ENCODE measurements around the gene TMEM30A. TPM values are rescaled to one million over a fixed set of nuclear protein-coding genes. Genes with fewer than 3 reads are reported as not detected.

Gene TMEM30A
- total and polyA plus RNA-seq, 2 of the 13 experiments (the other 11 are each of a cell fraction or from before 2014, with no cell fraction given), result 17.6 to 54.4 TPM

GRCh38 chr6:75282706-75283105, 1.9 kb downstream of the TMEM30A start:
- Histone ChIP-seq H4K20me1 (ENCODE audit: insufficient read depth, low read length) (peaks cover 12% of the 10 kb centered on the region), H3K4me3 (replicated peaks in 1 of 3; ENCODE audit: insufficient read depth in 1 of 3, low read depth in 2 of 3, low read length in 3 of 3) (peak overlapping the region; percentile 85 to 91 (median 89)), H3K79me2 (ENCODE audit: insufficient read depth, low read length) (peaks cover 72% of the 10 kb centered on the region), H3K9ac (ENCODE audit: insufficient read depth, low read depth, low read length) (peak overlapping the region; percentile 81; the same call in 1 of the 2 replicates), H2AFZ (ENCODE audit: low read length) (no peak overlapping the region), H3K36me3 (replicated peaks in 1 of 2; ENCODE audit: control insufficient read depth in 1 of 2, insufficient read depth in 2 of 2, low read length in 2 of 2) (peaks cover 0 to 2% of the 10 kb centered on the region in 2 experiments; a peak in 1 of 5 replicates), H3K27me3 (ENCODE audit: control insufficient read depth in 1 of 2, insufficient read depth in 2 of 2, low read length in 2 of 2) (no peaks in the 10 kb centered on the region; a peak in 1 of 5 replicates), H3K4me1 (ENCODE audit: insufficient read depth, low read length) (peaks cover 49% of the 10 kb centered on the region), H3K9me3 (ENCODE audit: low read length) (no peaks in the 10 kb centered on the region), H3K4me2 (ENCODE audit: low read depth, low read length) (peak overlapping the region; percentile 75), H3K27ac (ENCODE audit: extremely low read length, insufficient read depth, low read length) (no peak overlapping the region)
- CTCF ChIA-PET (ENCODE audit: low intra/inter-chr PET ratio, low total read pairs), result no interaction called here
- WGBS (ENCODE audit: low lambda C conversion rate), result 53% methylated on average over 2 of the region's 2 CpGs
- no peak for TF ChIP-seq BRF2 (CRISPR knock-in tag; IDR thresholded peaks at IDR 0.05)
- TF ChIP-seq, protein P1, sequence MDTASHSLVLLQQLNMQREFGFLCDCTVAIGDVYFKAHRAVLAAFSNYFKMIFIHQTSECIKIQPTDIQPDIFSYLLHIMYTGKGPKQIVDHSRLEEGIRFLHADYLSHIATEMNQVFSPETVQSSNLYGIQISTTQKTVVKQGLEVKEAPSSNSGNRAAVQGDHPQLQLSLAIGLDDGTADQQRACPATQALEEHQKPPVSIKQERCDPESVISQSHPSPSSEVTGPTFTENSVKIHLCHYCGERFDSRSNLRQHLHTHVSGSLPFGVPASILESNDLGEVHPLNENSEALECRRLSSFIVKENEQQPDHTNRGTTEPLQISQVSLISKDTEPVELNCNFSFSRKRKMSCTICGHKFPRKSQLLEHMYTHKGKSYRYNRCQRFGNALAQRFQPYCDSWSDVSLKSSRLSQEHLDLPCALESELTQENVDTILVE (CRISPR knock-in tag; IDR thresholded peaks at IDR 0.05), result no peak
- no peak for TF ChIP-seq JARID2 (CRISPR knock-in tag; IDR thresholded peaks at IDR 0.05; ENCODE audit: insufficient replicate concordance)
- TF ChIP-seq TFE3 (CRISPR knock-in tag; IDR thresholded peaks at IDR 0.05), result no peak
- no peak for TF ChIP-seq RFX5 (IDR thresholded peaks at IDR 0.05; ENCODE audit: low read depth, low read length)
- TF ChIP-seq ZFP37 (CRISPR knock-in tag; IDR thresholded peaks at IDR 0.05; ENCODE audit: borderline replicate concordance), result no peak
- FAIRE-seq (no peak), DNase-seq (ENCODE audit: low spot score) (no peak), ATAC-seq (no peak)
- POLR2A ChIA-PET, result interaction anchor here (0.8 to 1.2 kb wide), 2 partner anchors 10 to 39 kb away, joined by 3 read pairs; partner anchors contain the start of gene COX7A2
- in situ Hi-C loops (cut with HindIII; ENCODE audit: extremely low pct_ligation_motif_present, low pct_unique_long_range_greater_than_20kb), result loop anchor here (10.0 kb wide), 1 partner anchor 242 kb away; no protein-coding TSS in a partner anchor
- intact Hi-C loops (cut with micrococcal nuclease; ENCODE audit: unreplicated experiment), result no loop called here
- no TSS peak for BruUV-seq (replicated peaks)

Measured in HepG2 (cell line).